SK-N-SH (cell line): ENCODE data around the gene CYP2W1. TPM values are rescaled to one million over a fixed set of nuclear protein-coding genes. Genes with fewer than 3 reads are reported as not detected.
A peak's percentile ranks its signal among the peaks of the same experiment; 100 is the strongest.

Experiments used
- CTCF ChIA-PET: fragments of 300-600, 350-600 bp; formaldehyde crosslinking; extraction: SDS; loops from one replicate; lab custom pipeline; 2021; lab: Yijun Ruan, JAX
- POLR2A ChIA-PET: fragments of 350-600 bp; sonication (Branson Sonifier 250); formaldehyde crosslinking; extraction: SDS; loops from one replicate; lab custom pipeline; 2020; ENCODE audit warnings: antibody characterized with exemption, inconsistent platforms; lab: Yijun Ruan, JAX
- DNase-seq: peaks from one replicate; pipeline ENCODE4 v3.0.0; 2012
- H2AFZ ChIP-seq: fragments of 200-600 bp; sonication (generic); 2 replicates; pipeline ENCODE4 v1.8.1; 2016; ENCODE audit warnings: antibody characterized with exemption, mild to moderate bottlenecking, low read depth
- H3F3A ChIP-seq: fragments of 200-600 bp; sonication (generic); replicated peaks from 2 replicates; pipeline ENCODE3; 2016; ENCODE audit warnings: antibody characterized with exemption, mild to moderate bottlenecking; ENCODE audit not compliant: insufficient read depth
- H3K27ac ChIP-seq, 2 experiments: fragments of 200-500 bp in 1 of 2; fragments of 200-600 bp in 1 of 2; sonication (Bioruptor generic) in 1 of 2; sonication (generic), shearing (Covaris generic) in 1 of 2; 2 replicates each; pipeline versions ENCODE4 v1.5.1 to v1.6.1; 2014 to 2016; ENCODE audit warnings: low read depth in 2 of 2, inconsistent platforms in 1 of 2, low read length in 1 of 2, mild to moderate bottlenecking in 1 of 2, mixed read lengths in 1 of 2
- H3K27me3 ChIP-seq: fragments of 200-600 bp; sonication (generic), shearing (Covaris generic); 2 replicates; pipeline ENCODE4 v1.6.1; 2016; ENCODE audit warnings: mixed run types; ENCODE audit not compliant: insufficient read depth
- H3K36me3 ChIP-seq, 2 experiments: fragments of 200-500 bp in 1 of 2; fragments of 200-600 bp in 1 of 2; sonication (Bioruptor generic) in 1 of 2; sonication (generic) in 1 of 2; replicated peaks in 1 of 2; 2 replicates each; pipeline versions ENCODE3 to v1.5.1; 2014 to 2016; ENCODE audit warnings: low read length in 1 of 2, mild to moderate bottlenecking in 1 of 2; ENCODE audit not compliant: insufficient read depth in 2 of 2, control insufficient read depth in 1 of 2
- H3K4me1 ChIP-seq, 2 experiments: fragments of 200-500 bp in 1 of 2; fragments of 200-600 bp in 1 of 2; sonication (Bioruptor generic) in 1 of 2; sonication (generic), shearing (Covaris generic) in 1 of 2; 2 replicates each; pipeline versions ENCODE4 v1.5.1 to v1.6.1; 2014 to 2016; ENCODE audit warnings: low read depth in 1 of 2, low read length in 1 of 2, mixed run types in 1 of 2; ENCODE audit not compliant: insufficient read depth in 2 of 2, control insufficient read depth in 1 of 2
- H3K4me2 ChIP-seq: fragments of 200-600 bp; sonication (generic), shearing (Covaris generic); 2 replicates; pipeline ENCODE4 v1.6.1; 2017; ENCODE audit warnings: mixed run types
- H3K4me3 ChIP-seq, 2 experiments: fragments of 200-500 bp in 1 of 2; fragments of 200-600 bp in 1 of 2; sonication (Bioruptor generic) in 1 of 2; sonication (generic), shearing (Covaris generic) in 1 of 2; 2 replicates each; pipeline versions ENCODE4 v1.5.1 to v1.8.1; 2014 to 2016; ENCODE audit warnings: low read depth in 2 of 2, inconsistent platforms in 1 of 2, low read length in 1 of 2, mild to moderate bottlenecking in 1 of 2, mixed read lengths in 1 of 2, moderate library complexity in 1 of 2
- H3K79me2 ChIP-seq: fragments of 200-600 bp; sonication (generic); 2 replicates; pipeline ENCODE4 v1.8.1; 2017; ENCODE audit warnings: mild to moderate bottlenecking; ENCODE audit not compliant: insufficient read depth
- H3K9ac ChIP-seq: fragments of 200-600 bp; sonication (generic); 2 replicates; pipeline ENCODE4 v1.6.1; 2017; ENCODE audit warnings: mixed run types
- H3K9me2 ChIP-seq: fragments of 200-600 bp; sonication (generic); 2 replicates; pipeline ENCODE4 v1.6.1; 2017; ENCODE audit warnings: mixed run types
- H3K9me3 ChIP-seq: fragments of 200-600 bp; sonication (generic); 2 replicates; pipeline ENCODE4 v1.6.1; 2017; ENCODE audit warnings: mixed run types, mild to moderate bottlenecking, moderate library complexity
- H4K20me1 ChIP-seq: fragments of 200-600 bp; sonication (generic); 2 replicates; pipeline ENCODE4 v1.6.1; 2017; ENCODE audit warnings: mild to moderate bottlenecking, mixed run types; ENCODE audit not compliant: insufficient read depth
- EZH2phosphoT487 ChIP-seq: fragments of 200-600 bp; sonication (generic); IDR thresholded peaks from 2 replicates; pipeline ENCODE4 v1.6.1; 2017; ENCODE audit warnings: low read depth, mixed run types, mild to moderate bottlenecking, antibody characterized with exemption, moderate library complexity, borderline replicate concordance
- FOSL2 ChIP-seq: IDR thresholded peaks from 2 replicates; pipeline ENCODE4 v1.4.0; 2012; ENCODE audit warnings: low read depth, mild to moderate bottlenecking, moderate library complexity, borderline replicate concordance
- FOXJ3 ChIP-seq: sonication (generic); formaldehyde crosslinking; IDR thresholded peaks from 2 replicates; pipeline ENCODE4 v1.5.1; 2020; ENCODE audit warnings: mild to moderate bottlenecking, missing genetic modification reagents
- FOXM1 ChIP-seq: IDR thresholded peaks from 2 replicates; pipeline ENCODE4 v1.4.0; 2012; ENCODE audit warnings: low read depth, mild to moderate bottlenecking
- NFIC ChIP-seq: IDR thresholded peaks from 2 replicates; pipeline ENCODE4 v1.4.0; 2012; ENCODE audit warnings: borderline replicate concordance
- RCOR1 ChIP-seq: fragments of 150-350 bp; IDR thresholded peaks from 2 replicates; pipeline ENCODE4 v1.6.1; 2017; ENCODE audit warnings: antibody characterized with exemption, low read length
- RFX5 ChIP-seq: IDR thresholded peaks from 2 replicates; pipeline ENCODE4 v1.6.1; 2012; ENCODE audit warnings: mild to moderate bottlenecking, improper control_type of control experiment, low read length
- TAF1 ChIP-seq: IDR thresholded peaks from 2 replicates; pipeline ENCODE4 v1.6.1; 2012; ENCODE audit warnings: low read depth, mild to moderate bottlenecking, low read length, moderate library complexity, borderline replicate concordance
- TCF12 ChIP-seq: IDR thresholded peaks from 2 replicates; pipeline ENCODE4 v1.4.0; 2012
- TEAD4 ChIP-seq: IDR thresholded peaks from 2 replicates; pipeline ENCODE4 v1.4.0; 2012; ENCODE audit warnings: mild to moderate bottlenecking, borderline replicate concordance; ENCODE audit not compliant: insufficient read depth
- WGBS: methylation state at CpG from one replicate; pipeline ENCODE4 v1.1.6; 2017; ENCODE audit warnings: low lambda C conversion rate; 5-methylcytosine and 5-hydroxymethylcytosine counted together
- polyA plus RNA-seq, 3 experiments: library from polyadenylated mRNA; depleted of rRNA; stranded (reverse); fragments of >200 nt; gene quantifications; 2 replicates each; pipeline ENCODE4 v1.2.3, GENCODE V29; 2012
- TF ChIP-seq, protein P1 (sequence below): IDR thresholded peaks from 2 replicates; pipeline ENCODE4 v1.4.0; 2012; ENCODE audit warnings: low read depth
- TF ChIP-seq, protein P2 (sequence below): IDR thresholded peaks from 2 replicates; pipeline ENCODE4 v1.4.0; 2012; ENCODE audit warnings: low read depth, borderline replicate concordance
- TF ChIP-seq, protein P3 (sequence below): IDR thresholded peaks from 2 replicates; pipeline ENCODE4; 2012

Gene CYP2W1
- polyA plus RNA-seq, 1 of the 3 experiments (the other 2 are of a cell fraction) = 0.10 TPM

DNA sequence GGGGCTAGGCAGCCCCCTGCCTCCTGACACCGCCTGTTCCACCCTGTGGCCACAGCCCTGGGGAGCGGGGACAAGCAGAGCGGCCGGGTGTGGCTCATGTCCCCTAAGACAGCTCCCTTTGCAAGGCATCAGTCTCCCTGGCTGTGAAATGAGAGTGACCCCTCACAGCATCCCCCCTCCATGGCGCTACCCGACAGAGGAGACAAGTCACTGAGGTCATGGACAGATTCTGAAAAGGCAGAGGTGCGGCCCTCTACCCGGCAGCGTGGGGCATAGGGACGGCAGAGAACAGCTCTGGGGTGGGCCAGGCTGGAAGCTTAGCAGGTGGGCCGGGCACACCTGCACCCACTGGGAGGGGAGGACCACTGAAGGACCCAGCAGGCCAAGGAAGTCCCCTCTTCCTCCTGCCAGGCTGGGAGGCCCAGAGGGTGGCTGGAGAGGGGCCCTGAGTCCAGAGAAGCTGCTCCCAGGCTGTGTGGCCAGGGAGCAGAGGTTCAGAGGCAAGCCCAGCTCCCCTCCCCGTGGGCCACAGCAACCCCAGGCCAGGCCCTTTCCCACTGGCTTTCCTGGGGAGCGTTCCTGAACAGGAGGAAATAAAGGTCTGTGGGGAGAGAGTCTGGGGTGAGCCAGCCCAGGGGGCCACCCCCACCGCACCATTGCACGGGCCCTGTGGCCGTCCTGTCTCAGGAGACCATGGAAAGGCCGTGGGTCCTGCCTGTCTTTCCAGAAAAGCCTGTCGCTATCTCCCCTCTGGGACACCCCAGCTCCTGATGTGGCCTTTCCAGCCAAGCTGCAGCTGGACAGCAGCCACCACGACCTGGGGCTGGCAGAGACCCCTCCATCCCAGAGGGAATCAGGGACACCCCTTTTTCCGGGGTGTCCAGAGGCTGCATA, 30.2 kb upstream of the CYP2W1 start:
- no peaks in the 10 kb centered on the region for H3K9me3 ChIP-seq
- peaks cover 11% of the 10 kb centered on the region; the same call in 1 of the 2 replicates for H3K27me3 ChIP-seq
- TF ChIP-seq EZH2phosphoT487 (no peak), FOXM1 (no peak), TEAD4 (no peak), FOXJ3 (CRISPR knock-in tag) (no peak), FOSL2 (no peak), TCF12 (no peak), TAF1 (no peak), RCOR1 (no peak), RFX5 (no peak), NFIC (no peak)
- TF ChIP-seq, protein P1, sequence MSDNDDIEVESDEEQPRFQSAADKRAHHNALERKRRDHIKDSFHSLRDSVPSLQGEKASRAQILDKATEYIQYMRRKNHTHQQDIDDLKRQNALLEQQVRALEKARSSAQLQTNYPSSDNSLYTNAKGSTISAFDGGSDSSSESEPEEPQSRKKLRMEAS = no peak
- TF ChIP-seq, protein P2, sequence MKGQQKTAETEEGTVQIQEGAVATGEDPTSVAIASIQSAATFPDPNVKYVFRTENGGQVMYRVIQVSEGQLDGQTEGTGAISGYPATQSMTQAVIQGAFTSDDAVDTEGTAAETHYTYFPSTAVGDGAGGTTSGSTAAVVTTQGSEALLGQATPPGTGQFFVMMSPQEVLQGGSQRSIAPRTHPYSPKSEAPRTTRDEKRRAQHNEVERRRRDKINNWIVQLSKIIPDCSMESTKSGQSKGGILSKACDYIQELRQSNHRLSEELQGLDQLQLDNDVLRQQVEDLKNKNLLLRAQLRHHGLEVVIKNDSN = no peak
- TF ChIP-seq, protein P3, sequence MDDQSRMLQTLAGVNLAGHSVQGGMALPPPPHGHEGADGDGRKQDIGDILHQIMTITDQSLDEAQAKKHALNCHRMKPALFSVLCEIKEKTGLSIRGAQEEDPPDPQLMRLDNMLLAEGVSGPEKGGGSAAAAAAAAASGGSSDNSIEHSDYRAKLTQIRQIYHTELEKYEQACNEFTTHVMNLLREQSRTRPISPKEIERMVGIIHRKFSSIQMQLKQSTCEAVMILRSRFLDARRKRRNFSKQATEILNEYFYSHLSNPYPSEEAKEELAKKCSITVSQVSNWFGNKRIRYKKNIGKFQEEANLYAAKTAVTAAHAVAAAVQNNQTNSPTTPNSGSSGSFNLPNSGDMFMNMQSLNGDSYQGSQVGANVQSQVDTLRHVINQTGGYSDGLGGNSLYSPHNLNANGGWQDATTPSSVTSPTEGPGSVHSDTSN = no peak
- peak; percentile 35 for DNase-seq
- H2AFZ ChIP-seq = no peak overlapping the region
- no peaks in the 10 kb centered on the region for H3F3A ChIP-seq
- H3K4me3 ChIP-seq = 0 out of 4 replicates have a peak overlapping the region, but pooled peaks of 1 of the 2 experiments have one; percentile 59
- ChIA-PET POLR2A (interaction anchor here (0.6 kb wide), 1 partner anchor 44 kb away, joined by 6 read pairs; no protein-coding TSS in a partner anchor), CTCF (interaction anchor here (0.7 to 11.7 kb wide), 11 partner anchors 10 to 635 kb away, joined by 3 to 99 read pairs (median 4); no protein-coding TSS in a partner anchor)
- H3K4me2 ChIP-seq = peak overlapping the region; percentile 82
- WGBS = 82% methylated on average over 18 of the region's 20 CpGs
- no peak overlapping the region for H3K27ac ChIP-seq
- H3K9ac ChIP-seq = no peak overlapping the region
- 0 out of 2 replicates have a peak, but pooled peaks cover 7% of the 10 kb centered on the region for H4K20me1 ChIP-seq
- no peaks in the 10 kb centered on the region for H3K79me2 ChIP-seq
- H3K36me3 ChIP-seq = no peaks in the 10 kb centered on the region
- H3K4me1 ChIP-seq = peaks cover 0 to 4% of the 10 kb centered on the region in 2 experiments; a peak in 1 of 4 replicates
- H3K9me2 ChIP-seq = no peaks in the 10 kb centered on the region
